ENCODE data around the gene CFAP53.

CFAP53 gene

DNA sequence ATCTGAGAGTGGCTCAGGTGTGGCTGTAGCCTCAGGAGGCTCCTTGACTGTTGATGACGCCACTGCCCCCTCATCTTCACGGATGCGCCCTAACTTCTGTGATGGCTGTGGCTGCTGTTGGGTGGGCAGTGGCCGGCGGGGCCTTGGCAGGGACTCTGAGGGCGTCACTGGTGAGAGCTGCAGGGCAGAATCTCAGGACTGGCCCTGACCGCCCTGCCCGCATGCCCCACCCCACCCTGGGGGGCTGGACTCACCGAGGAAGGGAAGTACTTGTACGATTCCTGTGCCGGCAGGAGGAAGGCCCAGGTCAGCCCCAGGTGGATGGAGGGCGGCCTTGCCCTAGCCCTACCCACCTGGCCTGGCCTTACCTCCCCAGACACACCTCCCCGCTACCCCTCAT lies 18.8 kb upstream of the CFAP53 start:
- CTCF ChIA-PET: no interaction called here
- no peak for TF ChIP-seq ZNF384 (IDR thresholded peaks at IDR 0.05)
- TF ChIP-seq FOXK2 (IDR thresholded peaks at IDR 0.05): no peak
- no peak for TF ChIP-seq ELF4 (IDR thresholded peaks at IDR 0.05)
- TF ChIP-seq CTBP1 (IDR thresholded peaks at IDR 0.05; ENCODE audit: borderline replicate concordance): no peak
- no peak for TF ChIP-seq FOXA1 (IDR thresholded peaks at IDR 0.05)
- TF ChIP-seq, protein P1, sequence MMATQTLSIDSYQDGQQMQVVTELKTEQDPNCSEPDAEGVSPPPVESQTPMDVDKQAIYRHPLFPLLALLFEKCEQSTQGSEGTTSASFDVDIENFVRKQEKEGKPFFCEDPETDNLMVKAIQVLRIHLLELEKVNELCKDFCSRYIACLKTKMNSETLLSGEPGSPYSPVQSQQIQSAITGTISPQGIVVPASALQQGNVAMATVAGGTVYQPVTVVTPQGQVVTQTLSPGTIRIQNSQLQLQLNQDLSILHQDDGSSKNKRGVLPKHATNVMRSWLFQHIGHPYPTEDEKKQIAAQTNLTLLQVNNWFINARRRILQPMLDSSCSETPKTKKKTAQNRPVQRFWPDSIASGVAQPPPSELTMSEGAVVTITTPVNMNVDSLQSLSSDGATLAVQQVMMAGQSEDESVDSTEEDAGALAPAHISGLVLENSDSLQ (IDR thresholded peaks at IDR 0.05): no peak
- TF ChIP-seq FOXM1 (IDR thresholded peaks at IDR 0.05; ENCODE audit: borderline replicate concordance): no peak
- no peak for TF ChIP-seq BHLHE40 (IDR thresholded peaks at IDR 0.05; ENCODE audit: borderline replicate concordance)
- TF ChIP-seq SP1 (IDR thresholded peaks at IDR 0.05): no peak
- no peak for TF ChIP-seq SUZ12 (IDR thresholded peaks at IDR 0.05)
- TF ChIP-seq ARNT (IDR thresholded peaks at IDR 0.05): no peak
- no peak for TF ChIP-seq L3MBTL2 (conservative IDR thresholded peaks at IDR 0.05)
- no peak for TF ChIP-seq NFRKB (IDR thresholded peaks at IDR 0.05)
- TF ChIP-seq LEF1 (IDR thresholded peaks at IDR 0.05; ENCODE audit: borderline replicate concordance): no peak
- no peak for TF ChIP-seq TARDBP (IDR thresholded peaks at IDR 0.05)
- no peak for TF ChIP-seq HDGF (IDR thresholded peaks at IDR 0.05; ENCODE audit: borderline replicate concordance)
- POLR2A ChIA-PET: no interaction called here
- no peak for DNase-seq (ENCODE audit: extremely low spot score)

DNA sequence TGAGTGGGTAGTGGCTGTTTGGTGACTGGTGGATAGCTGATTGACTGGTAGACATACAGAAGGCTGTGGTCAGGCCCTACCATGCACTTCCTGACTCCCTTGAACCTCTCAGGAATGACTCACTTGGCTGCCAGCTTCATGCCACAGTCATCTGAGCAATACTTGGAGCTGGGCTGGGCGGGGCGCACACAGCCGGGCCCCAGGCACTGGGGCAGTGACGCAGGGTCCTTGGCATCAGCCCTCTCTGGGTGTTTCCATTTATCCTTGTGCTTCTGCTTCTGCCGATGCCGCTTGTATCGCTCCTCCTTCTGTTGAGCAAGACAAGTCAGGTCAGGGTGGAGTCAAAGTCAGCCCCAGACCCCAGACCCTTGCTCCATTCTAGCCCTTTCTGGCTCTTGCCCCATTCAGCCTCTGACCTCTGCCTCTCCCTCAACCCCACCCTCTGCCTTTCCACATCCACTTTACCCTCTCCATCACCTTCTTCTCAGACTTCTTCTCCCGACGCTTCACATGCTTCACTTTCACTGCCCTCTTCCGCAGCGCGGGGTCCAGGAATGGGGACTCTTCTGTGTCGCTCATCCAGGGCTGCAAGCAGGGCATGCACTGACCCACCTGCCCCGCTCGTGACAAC lies 18.1 kb upstream of the CFAP53 start:
- TF ChIP-seq ELF4 (IDR thresholded peaks at IDR 0.05): no peak
- no peak for TF ChIP-seq FOXM1 (IDR thresholded peaks at IDR 0.05; ENCODE audit: borderline replicate concordance)
- TF ChIP-seq, protein P1 (IDR thresholded peaks at IDR 0.05): no peak
- no peak for TF ChIP-seq FOXA1 (IDR thresholded peaks at IDR 0.05)
- no peak for TF ChIP-seq NFRKB (IDR thresholded peaks at IDR 0.05)
- no peak for TF ChIP-seq ARNT (IDR thresholded peaks at IDR 0.05)
- TF ChIP-seq FOXK2 (IDR thresholded peaks at IDR 0.05): no peak
- no peak for TF ChIP-seq CTBP1 (IDR thresholded peaks at IDR 0.05; ENCODE audit: borderline replicate concordance)
- TF ChIP-seq HDGF (IDR thresholded peaks at IDR 0.05; ENCODE audit: borderline replicate concordance): no peak
- TF ChIP-seq TARDBP (IDR thresholded peaks at IDR 0.05): no peak
- TF ChIP-seq LEF1 (IDR thresholded peaks at IDR 0.05; ENCODE audit: borderline replicate concordance): no peak
- no peak for TF ChIP-seq ZNF384 (IDR thresholded peaks at IDR 0.05)
- DNase-seq (ENCODE audit: extremely low spot score): no peak
- POLR2A ChIA-PET: no interaction called here
- CTCF ChIA-PET: no interaction called here

DNA sequence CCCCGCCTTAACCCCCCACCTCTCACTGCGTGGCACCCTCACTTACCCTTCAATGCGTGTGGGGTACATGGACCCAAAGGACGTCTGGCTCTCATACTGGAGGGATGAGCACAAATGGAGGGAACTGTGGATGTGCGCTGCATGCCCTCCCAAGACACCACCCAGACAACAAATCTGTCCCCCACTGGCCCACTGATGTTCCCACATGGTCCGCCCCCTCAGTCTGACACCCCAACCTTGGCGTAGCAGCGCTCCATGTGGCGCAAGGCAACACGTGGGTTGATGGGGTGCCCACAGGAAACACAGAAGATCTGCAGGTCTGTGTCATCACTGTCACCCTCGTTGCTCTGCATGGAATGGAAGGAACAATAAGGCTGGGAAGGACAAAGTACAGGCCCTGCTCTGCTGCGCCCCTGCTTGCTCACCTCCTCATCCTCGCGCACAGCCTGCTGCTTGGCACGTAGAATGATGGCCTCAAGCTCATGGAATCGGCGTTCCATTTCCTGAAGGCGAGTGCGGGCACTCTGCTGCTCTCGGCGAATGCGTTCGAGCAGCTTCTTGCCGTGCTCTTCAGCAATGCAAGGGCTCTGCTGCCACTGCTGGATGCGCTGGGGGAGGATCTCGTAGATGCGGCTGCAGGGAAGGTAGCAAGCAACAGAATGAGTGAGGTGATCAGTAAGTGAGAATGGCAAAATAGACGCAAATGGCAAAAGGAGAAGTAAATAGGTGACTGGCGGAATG lies 17.3 kb upstream of the CFAP53 start:
- ChIA-PET CTCF (no interaction called here), POLR2A (no interaction called here)
- no peak for TF ChIP-seq SUZ12 (IDR thresholded peaks at IDR 0.05)
- TF ChIP-seq ZNF384 (IDR thresholded peaks at IDR 0.05): no peak
- TF ChIP-seq ELF4 (IDR thresholded peaks at IDR 0.05): no peak
- TF ChIP-seq FOXK2 (IDR thresholded peaks at IDR 0.05): no peak
- no peak for TF ChIP-seq HDGF (IDR thresholded peaks at IDR 0.05; ENCODE audit: borderline replicate concordance)
- TF ChIP-seq BHLHE40 (IDR thresholded peaks at IDR 0.05; ENCODE audit: borderline replicate concordance): no peak
- TF ChIP-seq ARNT (IDR thresholded peaks at IDR 0.05): no peak
- TF ChIP-seq CTBP1 (IDR thresholded peaks at IDR 0.05; ENCODE audit: borderline replicate concordance): no peak
- TF ChIP-seq TARDBP (IDR thresholded peaks at IDR 0.05): no peak
- TF ChIP-seq NFRKB (IDR thresholded peaks at IDR 0.05): no peak
- TF ChIP-seq L3MBTL2 (conservative IDR thresholded peaks at IDR 0.05): no peak
- no peak for TF ChIP-seq FOXA1 (IDR thresholded peaks at IDR 0.05)
- no peak for TF ChIP-seq LEF1 (IDR thresholded peaks at IDR 0.05; ENCODE audit: borderline replicate concordance)
- TF ChIP-seq SP1 (IDR thresholded peaks at IDR 0.05): no peak
- TF ChIP-seq, protein P1 (IDR thresholded peaks at IDR 0.05): no peak
- TF ChIP-seq FOXM1 (IDR thresholded peaks at IDR 0.05; ENCODE audit: borderline replicate concordance): no peak
- no peak for DNase-seq (ENCODE audit: extremely low spot score)

DNA sequence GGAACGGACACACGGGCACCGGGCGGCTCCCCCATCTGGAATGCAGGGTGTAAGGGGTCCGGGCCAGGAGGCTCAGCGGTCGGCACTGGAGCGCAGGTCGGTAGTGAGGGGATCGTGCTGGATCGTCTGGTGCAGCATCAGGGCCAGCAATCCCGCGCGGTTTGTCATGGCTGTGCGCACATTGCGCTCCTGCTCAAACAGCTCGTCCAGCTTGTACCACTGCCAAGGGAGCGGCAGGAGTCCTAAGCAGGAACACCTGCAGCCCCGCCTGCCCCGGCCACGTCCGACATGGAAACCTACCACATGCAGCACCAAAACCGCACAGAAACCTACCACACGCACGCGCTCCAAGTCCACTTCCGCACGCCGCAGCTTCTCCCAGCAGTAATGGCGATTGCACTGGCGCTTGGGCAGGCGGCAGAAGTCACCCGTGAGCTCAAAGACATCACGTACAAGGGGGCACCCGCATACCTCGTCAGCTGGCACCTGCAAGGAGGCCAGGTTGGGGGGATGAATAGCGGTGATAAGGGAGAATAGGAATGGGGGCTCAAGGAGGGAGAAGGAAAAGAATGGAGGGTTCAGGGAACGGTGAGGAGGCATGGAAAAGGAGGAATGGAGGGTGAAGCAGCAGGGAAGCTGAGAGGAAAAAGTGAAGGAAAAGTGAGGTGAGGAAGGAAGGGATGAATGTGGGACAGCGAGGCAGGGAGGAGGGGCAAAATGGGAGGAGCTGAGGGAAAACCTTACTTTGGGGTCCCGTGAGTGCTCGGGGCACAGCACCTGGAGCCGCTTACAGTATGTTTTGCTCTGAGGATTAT lies 16.4 kb upstream of the CFAP53 start:
- TF ChIP-seq FOXA1 (IDR thresholded peaks at IDR 0.05) (no peak), NFRKB (IDR thresholded peaks at IDR 0.05) (no peak), FOXM1 (IDR thresholded peaks at IDR 0.05; ENCODE audit: borderline replicate concordance) (no peak), ARNT (IDR thresholded peaks at IDR 0.05) (no peak), LEF1 (IDR thresholded peaks at IDR 0.05; ENCODE audit: borderline replicate concordance) (no peak), FOXK2 (IDR thresholded peaks at IDR 0.05) (no peak), SUZ12 (IDR thresholded peaks at IDR 0.05) (no peak), ELF4 (IDR thresholded peaks at IDR 0.05) (no peak), TARDBP (IDR thresholded peaks at IDR 0.05) (no peak), L3MBTL2 (conservative IDR thresholded peaks at IDR 0.05) (no peak), HDGF (IDR thresholded peaks at IDR 0.05; ENCODE audit: borderline replicate concordance) (no peak), SP1 (IDR thresholded peaks at IDR 0.05) (no peak), ZNF384 (IDR thresholded peaks at IDR 0.05) (no peak), BHLHE40 (IDR thresholded peaks at IDR 0.05; ENCODE audit: borderline replicate concordance) (no peak), CTBP1 (IDR thresholded peaks at IDR 0.05; ENCODE audit: borderline replicate concordance) (no peak)
- TF ChIP-seq, protein P1 (IDR thresholded peaks at IDR 0.05): no peak
- POLR2A ChIA-PET: no interaction called here
- DNase-seq (ENCODE audit: extremely low spot score): no peak
- CTCF ChIA-PET: no interaction called here
